Stimulated activated CD8-positive, alpha-beta memory T cell treated with anti-CD3 and anti-CD28 coated beads, Interleukin-2, amount 100 ng/mL, for 1 hour (primary cell): ENCODE measurements around the gene NUDT7.

ENCODE experiments used
- DNase-seq, 2 donors: peaks; one replicate each; pipeline ENCODE4 v3.0.0-alpha.2; 2020; ENCODE audit warnings: low read depth in 2 of 2

NUDT7 gene

DNA sequence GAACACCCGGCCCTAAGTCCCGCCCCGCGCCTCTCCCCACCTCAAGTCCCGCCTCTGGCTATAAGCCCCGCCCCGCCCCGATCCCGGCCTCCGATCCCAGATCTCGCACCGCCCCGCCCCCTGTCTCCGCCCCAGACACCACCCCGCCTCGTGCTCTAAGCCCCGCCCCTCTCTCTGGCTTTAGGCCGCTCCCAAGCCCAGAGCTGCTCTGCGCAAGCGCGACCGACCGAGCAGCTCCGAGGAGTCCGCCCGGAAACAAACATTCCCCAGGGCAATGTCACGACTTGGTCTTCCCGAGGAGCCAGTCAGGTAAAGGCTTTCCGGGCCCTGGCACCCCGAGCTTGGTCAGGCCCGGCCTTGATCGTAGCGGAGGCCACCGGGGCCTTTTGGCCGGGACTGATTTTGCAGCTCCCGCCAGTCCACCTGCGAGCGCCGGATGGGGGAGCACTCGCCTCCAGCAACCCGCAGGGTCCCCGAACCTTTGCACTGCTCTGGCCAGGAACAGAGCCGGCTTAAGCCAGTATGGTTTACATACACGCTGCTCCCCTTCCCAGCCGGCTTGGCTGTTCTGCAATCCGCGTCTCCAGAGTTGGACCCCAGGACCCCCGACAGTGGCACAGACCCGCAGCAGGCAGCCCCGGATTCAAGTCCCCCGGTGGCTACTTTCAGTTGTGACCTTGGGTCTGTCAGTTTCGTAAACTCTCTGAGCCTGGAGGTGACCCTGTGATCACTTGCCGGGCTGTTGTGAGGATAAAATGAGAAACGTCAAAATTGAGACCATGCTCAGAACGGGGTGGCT lies at the start of gene NUDT7:
TSS of gene NUDT7 (plus strand) at position 206 of the 799 bp plus-strand sequence. CDS start at position 275, 69 bp downstream.
- peak; percentile 85 to 93 for DNase-seq

DNA sequence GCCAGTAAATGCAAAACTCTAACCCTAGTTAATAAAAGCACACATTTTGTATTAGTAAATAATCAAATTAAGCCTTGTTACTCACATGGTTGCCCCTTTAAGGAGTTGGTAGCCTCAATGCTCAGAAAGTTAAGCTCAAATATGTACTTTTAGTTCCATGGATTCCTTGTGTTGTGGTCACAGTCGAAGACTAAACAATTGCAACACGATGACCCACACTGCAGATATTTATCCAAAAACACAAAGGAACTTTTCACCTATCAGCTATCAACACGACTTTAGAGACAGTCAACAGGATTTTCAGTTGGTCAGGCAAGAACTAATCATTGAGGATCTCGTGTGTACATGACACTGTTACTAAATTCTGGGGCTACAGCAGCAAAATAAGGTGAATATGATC lies 47.4 kb upstream of the NUDT7 start:
- DNase-seq, result no peak

DNA sequence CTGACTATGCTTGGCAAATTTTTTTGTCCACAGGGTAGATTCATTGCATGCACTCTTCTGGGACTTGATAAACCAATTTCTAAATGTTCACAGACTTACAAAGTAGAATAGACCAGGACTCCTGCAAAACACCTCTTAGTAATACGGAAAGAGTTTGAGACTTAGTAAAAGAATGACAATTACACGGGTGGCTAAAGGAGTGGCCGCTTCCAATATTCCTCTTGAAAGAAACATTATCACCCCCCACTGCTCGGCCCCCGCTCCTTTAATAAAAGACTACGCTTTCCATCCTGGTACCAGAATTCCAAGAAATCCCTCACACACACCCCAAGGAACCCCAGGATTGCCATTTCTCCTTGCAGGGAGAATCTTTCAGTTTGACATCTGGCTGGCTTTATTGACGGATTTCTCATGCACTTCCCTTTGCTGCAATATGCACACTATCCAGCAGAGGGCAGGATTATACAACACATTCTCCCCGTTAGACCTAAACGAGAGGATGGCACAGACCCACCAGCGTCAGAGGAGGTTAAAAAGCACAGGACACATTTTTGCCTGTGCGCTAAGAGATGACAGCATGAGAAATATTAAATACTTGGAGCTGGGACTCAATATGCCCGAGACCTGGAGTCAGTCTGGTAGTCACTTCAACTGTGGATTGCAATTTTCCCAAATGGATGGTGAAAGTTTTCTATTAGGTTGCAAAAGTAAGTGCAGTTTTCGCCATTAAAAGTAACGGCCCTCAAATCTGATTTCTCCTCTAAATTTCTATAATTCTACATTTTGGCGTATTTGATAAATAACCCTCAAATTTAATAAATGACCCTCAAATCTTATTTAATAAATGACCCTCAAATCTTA lies 46.6 kb upstream of the NUDT7 start:
- peak; percentile 9 to 14 for DNase-seq

DNA sequence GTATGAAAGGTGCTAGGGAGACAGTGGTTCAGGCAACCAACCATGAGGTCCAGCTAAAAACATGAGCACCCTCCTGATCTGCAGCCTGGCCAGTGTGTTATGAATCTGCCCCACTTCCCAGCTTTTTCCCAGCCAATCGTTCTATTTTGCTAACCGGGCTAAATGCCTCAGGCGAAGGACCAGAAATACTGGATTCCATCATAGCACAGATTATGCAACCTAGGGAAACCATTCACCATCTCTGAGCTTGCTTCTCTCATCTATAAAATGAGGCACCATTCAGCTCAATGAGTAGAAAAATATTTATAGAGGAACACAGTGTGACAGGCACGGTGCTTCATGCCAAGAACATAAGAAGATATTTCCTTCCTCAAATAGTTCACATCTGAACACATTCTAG lies 45.2 kb upstream of the NUDT7 start:
- no peak for DNase-seq

DNA sequence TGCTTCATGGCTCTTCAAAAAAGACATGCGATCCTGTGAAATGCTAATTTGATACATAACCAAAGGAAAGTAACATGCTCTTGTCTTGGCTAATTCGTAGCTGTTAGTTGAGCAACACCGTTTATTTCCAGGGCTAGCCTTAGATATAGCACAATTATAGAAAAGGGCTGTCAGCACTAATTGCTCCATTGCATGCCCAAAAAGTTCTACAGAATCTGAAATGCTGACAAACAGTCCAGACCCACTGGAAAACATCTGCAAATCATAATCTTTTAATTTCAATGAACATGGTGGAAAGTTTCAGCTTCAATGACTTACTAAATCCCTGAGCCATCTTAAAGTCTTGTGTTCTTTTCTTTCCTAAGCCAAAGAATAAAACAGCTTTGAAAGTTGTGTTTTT lies 42.9 kb upstream of the NUDT7 start:
- no peak for DNase-seq

DNA sequence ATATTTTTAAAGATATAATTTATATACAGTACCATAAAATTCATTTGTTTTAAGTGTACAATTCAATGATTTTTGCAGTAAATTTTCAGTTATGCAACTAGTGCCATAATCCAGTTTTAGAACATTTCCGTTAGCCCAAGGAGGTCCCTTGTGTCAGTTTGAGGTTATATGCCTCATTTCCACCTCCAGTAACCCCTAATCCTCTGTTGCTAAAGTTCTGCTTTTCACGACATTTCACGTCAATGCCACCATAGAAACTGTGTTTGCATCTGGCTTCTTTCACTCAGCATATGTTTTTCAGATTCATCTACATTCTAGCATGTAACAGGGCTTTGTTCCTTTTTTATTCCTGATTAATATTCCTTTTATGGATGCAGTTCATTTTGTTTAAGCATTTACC lies 42.4 kb upstream of the NUDT7 start:
- no peak for DNase-seq

DNA sequence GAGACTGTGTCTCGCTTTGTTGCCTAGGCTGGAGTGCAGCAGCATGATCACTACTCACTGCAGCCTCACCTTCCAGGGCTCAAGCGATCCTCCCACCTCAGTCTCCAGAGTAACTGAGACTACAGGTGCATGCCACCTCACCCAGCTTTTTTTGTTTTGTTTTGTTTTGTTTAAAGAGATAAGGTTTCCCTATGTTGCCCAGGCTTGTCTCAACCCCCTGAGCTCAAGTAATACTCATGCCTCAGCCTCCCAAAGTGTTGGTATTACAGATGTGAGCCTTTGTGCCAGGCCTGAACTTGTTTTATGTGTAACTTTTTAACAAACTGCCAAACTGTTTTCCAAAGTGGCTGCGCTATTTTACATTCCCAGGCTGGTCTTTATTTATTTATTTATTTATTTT lies 41.8 kb upstream of the NUDT7 start:
- DNase-seq, result no peak

DNA sequence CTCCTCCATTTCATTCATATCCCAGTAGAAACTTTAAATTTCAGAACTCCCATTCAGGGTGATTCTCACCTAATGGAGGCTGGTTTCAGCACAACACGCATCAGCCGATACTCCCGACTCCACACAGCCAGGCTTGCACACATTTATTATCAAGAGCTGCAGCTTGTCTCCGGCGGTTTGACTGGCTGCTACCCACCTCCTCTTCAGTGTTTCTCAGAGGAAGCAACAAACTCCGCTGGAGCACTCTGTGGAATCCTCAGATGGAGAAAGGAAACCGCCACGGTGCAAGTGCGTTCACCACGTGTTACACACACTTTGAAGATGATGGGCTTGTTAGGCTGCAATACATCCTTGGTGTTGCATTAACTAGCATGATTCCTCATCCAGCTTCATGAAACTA lies 39.7 kb upstream of the NUDT7 start:
- DNase-seq, result no peak

DNA sequence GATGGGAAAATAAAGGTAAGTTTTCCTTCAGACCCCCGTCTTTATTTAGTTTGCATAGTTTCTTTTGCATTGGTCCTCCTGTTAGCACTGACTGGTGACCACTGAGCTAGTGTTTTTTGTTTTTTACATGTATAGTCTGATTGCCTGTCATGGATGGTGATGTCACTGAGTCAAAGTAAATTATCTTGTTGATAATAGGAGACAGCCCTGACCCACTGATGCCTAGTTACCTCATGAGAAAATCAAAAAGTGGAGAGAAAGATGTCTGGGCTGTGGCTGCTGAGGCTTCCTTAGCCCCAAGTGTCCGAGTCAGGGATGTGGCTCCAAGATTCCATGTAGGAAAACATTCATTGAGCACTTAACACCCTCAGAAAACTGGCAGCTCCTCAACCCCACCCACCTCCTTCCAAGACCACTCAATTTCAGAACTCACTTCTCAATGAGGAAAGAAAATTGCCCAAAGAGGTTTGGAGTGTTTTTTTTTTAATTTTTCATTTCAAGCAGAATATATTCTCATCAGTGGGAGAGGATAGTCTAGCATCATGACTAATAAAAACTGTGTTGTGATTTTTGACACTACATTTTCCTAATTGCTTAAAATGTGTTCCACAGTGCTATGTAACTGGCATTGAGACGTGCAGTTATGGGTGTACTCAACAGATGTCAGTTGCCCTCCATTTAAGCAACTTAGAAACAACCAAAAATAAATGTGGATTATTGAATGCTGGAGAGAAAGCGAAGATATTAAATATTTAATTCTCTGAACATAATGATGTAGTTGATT lies 38.7 kb upstream of the NUDT7 start:
- DNase-seq, result no peak

DNA sequence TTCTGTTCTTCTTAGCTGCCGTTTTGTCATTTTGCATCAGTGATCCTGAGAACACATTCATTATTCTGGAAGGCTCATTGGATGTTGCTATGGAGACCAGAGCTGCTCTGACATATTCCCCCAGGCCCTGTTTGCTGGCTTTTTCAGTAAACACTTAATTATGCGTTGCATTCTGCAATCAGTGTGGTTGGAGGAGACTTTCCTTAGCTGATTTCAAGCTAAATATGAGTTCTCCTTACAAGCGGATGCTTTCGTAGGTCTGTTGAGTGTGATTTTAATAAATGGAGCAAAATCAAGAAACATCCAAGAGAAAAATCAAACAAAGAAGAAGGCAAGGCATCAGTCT lies 38.2 kb upstream of the NUDT7 start:
- no peak for DNase-seq

DNA sequence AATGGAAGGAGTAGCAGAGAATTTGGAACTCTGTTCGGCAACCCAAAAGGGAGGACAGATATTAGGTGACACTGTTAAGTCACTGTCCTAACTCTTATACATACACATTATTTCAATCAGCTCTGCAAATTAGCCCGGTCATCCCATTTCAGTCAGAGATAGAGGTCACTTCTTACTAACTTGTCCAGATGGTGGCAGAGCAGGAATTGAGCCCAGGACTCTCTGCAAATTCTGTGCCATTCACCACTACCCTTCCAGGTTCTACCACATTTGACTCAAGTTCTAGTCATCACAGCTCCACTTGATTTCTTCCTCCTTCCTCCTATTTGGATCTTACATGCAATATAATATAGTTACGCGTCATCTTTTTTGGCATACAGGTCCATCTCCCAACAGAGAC lies 35.9 kb upstream of the NUDT7 start:
- no peak for DNase-seq

DNA sequence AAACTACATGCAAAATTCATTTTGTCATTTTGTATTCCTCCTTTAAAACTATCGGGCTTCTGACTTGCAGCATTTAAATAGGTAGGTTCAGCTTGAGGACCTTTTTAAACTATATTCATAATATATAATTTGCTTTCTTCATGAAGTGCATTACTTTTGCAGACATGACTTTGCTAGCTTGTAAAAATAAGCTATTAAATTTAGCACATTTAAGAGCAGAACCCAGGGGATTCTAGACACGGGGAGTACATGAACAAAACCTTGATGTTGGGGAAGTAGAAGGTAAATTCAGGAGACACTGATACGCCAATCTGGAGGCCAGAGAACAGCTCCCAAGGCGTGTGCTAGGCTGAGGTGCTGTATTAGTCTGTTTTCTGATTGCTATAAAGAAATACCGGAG lies 32.3 kb upstream of the NUDT7 start:
- DNase-seq, result no peak

DNA sequence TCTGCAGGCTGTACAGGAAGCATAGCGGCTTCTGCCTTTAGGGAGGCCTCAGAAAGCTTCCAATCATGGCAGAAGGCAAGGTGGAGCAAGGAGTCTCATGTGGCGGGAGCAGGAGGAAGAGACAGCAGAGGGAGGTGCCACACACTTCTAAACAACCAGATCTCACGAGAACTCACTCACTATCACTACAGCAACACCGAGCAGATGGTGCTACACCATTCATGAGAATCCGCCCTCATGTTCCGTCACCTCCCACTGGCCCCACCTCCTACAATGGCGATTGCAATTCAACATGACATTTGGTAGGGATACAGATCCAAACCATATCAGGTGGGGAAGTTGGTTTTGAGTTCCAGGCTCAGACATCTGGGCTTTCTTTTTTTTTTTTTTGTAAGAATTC lies 31.9 kb upstream of the NUDT7 start:
- DNase-seq, result no peak

DNA sequence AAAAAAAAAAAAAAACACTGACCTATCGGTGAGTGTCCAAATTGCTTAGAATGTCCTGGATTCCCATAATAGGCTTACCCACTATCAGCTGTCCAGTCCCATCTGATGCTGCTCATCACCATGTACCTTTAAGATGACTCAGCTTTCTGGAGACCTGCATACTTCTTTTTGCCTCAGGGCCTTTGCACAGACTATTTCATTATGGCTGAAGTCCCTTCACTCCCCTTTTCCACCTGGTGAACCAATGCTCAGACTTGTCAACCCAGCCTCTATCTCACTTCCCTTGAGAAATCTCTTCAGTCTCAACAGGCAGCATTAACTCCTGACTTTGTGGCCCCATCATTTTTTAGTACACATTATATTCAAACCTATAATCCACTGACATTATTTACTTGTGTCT lies 29.7 kb upstream of the NUDT7 start:
- no peak for DNase-seq

DNA sequence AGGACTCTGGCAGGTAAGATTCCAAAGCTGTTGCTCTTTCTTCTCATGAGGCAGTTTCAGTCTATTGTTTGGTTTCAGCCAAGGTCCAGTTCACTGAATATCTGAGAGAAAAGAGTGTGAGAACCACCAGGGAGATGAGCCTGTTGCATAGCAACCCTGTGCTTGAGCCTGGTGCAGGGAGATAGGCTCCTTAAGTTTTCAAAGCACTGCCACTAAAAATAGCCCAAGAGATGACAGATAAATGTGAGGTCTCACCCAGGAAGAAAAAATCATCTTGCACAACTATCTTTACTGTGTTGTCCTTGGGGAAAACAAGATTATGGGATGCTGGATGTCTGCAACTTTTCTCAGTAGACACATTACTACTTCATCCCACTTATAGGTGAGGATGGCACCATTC lies 26.2 kb upstream of the NUDT7 start:
- no peak for DNase-seq

DNA sequence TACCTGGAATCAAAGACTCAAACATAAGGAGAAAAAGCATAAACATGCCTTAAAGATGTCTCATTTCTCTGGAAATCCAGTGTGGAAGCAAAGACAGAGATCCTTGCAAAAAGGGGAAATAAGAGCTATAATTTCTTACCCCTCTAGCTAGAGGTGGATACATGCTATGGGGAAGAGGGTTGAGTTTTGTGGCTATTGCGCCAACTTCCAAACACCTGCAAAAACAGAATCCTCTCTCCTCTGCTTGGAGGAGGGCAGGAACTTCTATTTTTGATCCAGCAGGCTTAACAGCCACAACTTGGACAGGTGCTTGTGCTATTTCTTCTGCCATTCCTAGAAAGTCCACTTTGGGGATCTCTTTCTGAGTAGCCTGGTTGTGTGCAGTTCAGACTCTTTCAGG lies 21.5 kb upstream of the NUDT7 start:
- no peak for DNase-seq

DNA sequence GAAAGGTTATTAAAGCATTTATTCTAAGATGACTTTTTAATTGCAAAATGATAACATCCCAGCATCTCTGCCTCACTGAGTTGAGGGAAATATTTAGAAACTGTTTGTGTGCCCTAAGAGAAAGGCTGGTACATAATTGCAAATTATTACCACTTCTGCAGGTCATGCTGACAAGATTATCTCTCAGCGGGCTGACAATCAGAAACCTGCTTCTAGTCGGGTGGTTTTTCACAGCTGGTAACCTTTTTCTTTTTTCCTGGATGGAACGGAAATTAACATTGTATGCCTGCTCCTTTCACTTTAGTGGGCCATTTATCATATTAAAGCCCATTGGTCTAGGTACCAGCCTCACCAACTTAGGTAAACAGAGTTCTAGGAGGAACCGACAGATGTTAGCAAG lies 17.0 kb upstream of the NUDT7 start:
- DNase-seq, result no peak

DNA sequence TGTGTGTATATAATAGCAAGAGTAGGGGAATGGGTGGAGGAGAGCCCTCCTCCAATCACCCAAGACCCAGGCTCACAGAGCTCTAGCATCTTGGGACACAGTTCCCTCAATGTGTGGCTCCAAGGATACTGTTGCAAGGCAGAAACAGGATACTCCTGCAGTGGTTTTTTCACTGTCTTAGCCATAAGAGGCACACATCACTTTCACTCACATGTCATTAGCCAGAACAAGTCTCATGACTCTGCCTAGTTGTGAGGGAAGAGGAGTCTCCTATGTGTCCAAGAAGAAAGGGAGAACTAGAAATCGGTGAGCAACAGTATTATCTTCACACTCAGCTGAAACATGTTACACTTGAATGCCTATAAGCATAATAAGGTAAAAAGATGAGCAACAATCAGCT lies 11.1 kb upstream of the NUDT7 start:
- no peak for DNase-seq

DNA sequence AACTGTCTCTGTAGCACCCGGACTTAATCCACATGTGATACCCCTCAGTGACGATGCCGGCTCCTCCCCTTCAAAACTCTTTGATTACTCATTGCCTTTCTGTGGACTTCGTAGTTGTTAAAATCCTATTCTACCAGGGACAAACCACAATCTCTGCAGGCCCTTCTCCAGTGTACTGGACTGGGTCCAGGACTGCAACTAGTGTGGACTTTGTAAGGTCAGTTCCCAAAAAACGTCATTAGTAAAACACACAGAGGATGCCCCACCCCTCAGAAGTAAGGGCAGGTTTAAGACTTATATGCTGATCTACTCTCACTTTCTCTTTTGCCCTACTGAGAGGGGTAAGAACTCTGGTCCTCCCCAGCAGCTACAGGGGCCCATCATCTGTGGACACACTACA lies 10.5 kb upstream of the NUDT7 start:
- DNase-seq, result no peak

DNA sequence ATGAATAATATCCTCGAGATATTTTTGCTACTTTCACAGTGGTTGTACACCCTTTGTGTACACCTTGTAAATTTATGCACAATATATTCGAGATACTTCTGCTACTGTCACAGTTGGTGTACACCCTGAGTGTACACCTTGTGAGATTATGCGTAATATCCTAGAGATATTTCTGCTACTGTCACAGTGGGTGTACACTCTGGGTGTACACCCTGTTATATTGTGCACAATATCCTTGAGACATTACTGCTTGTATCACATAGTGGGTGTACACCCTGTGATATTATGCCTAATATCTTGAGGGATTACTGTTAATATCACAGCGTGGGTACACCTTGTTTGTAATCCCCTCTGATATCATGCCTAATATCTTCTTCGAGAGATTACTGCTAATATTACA lies 7.2 kb upstream of the NUDT7 start:
- DNase-seq, result no peak

DNA sequence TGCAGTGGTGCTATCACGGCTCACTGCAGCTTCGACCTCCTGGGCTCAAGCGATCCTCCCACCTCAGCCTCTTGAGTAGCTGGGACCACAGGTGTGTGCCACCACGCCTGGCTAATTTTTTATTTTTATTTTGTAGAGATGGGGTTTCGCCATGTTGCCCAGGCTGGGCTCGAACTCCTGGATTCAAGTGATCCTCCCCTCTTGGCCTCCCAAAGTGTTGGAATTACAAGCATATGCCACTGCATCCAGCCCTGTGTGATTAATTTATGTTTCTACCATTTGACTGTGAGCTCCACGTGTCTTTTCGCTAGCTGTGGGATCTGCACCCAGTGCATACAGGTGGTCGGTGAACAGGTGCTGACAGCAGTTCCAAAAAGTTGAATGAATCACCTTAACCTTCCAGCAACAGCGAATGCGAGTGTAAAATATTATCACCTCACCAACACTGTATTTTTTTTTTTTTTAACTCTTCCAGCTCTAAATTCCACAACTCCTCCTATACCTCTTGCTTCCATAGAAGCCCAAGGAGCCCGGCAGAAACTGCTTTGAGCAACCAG lies 484 bp upstream of the NUDT7 start:
- no peak for DNase-seq

DNA sequence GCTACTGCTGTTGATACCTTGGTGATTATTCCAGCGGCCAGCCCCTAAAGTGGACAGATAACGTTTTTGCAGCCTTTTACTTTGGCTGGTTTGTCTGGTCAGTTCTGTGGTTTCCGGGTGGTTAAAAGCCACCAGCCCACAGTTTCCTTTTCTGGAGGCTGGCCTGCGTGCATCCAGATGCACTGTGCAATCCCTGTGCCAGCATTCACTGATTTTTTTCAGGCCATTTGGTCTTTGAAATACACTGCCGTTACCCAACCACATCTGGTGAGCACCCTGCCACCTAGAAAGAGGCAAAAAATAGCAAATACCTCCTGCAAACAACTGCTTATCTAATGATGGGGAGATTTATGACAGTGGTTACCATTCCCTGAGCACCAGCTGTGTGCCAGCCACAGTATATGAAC lies 797 bp downstream of the NUDT7 start:
- no peak for DNase-seq
